Liver (tissue), 9 donors: ENCODE data around the gene CARS1. TPM values are rescaled to one million over a fixed set of nuclear protein-coding genes. Genes with fewer than 3 reads are reported as not detected.

Experiments
- DNase-seq: peaks from one replicate; pipeline ENCODE4 v3.0.0-alpha.2; 2017; ENCODE audit warnings: low spot score
- H3K27ac ChIP-seq, 2 donors: one replicate each; pipeline ENCODE4 v1.7.0; 2013; ENCODE audit warnings: inconsistent platforms in 2 of 2, low read length in 2 of 2, control low read depth in 1 of 2, low read depth in 1 of 2, mild to moderate bottlenecking in 1 of 2
- H3K27me3 ChIP-seq, 4 donors: one replicate each; pipeline versions ENCODE4 v1.6.1 to v1.7.0; 2013; ENCODE audit warnings: low read length in 3 of 4, inconsistent platforms in 1 of 4, mild to moderate bottlenecking in 1 of 4, moderate library complexity in 1 of 4; ENCODE audit not compliant: control insufficient read depth in 4 of 4, insufficient read depth in 4 of 4
- H3K36me3 ChIP-seq, 4 donors: one replicate each; pipeline versions ENCODE4 v1.6.1 to v1.7.0; 2013; ENCODE audit warnings: low read length in 3 of 4, mild to moderate bottlenecking in 3 of 4, low read depth in 1 of 4, moderate library complexity in 1 of 4; ENCODE audit not compliant: control insufficient read depth in 4 of 4, insufficient read depth in 3 of 4
- H3K4me1 ChIP-seq, 4 donors: one replicate each; pipeline versions ENCODE4 v1.6.1 to v1.7.0; 2013; ENCODE audit warnings: low read length in 3 of 4, mild to moderate bottlenecking in 3 of 4, moderate library complexity in 1 of 4; ENCODE audit not compliant: control insufficient read depth in 4 of 4, insufficient read depth in 4 of 4
- H3K4me3 ChIP-seq, 3 donors: one replicate each; pipeline versions ENCODE4 v1.6.1 to v1.7.0; 2013; ENCODE audit warnings: low read length in 3 of 3, control low read depth in 1 of 3, low read depth in 1 of 3, mild to moderate bottlenecking in 1 of 3
- H3K9ac ChIP-seq, 2 donors: one replicate each; pipeline ENCODE4 v1.7.0; 2013; ENCODE audit warnings: low read length in 2 of 2, mild to moderate bottlenecking in 2 of 2, moderate library complexity in 2 of 2, control low read depth in 1 of 2, low read depth in 1 of 2
- H3K9me3 ChIP-seq, 4 donors: one replicate each; pipeline versions ENCODE4 v1.6.1 to v1.7.0; 2013; ENCODE audit warnings: low read length in 3 of 4; ENCODE audit not compliant: control insufficient read depth in 4 of 4
- EGR1 ChIP-seq, 2 donors: IDR thresholded peaks; 2 replicates each; pipeline ENCODE4 v1.6.1; 2016 to 2018; ENCODE audit warnings: antibody characterized with exemption in 2 of 2, low read depth in 2 of 2
- FOXA1 ChIP-seq: IDR thresholded peaks from 2 replicates; pipeline ENCODE4 v1.6.1; 2016; ENCODE audit warnings: antibody characterized with exemption
- FOXA2 ChIP-seq: IDR thresholded peaks from 2 replicates; pipeline ENCODE4 v1.6.1; 2016; ENCODE audit warnings: antibody characterized with exemption
- HNF4A ChIP-seq, 2 donors: conservative IDR thresholded peaks; 2 replicates each; pipeline ENCODE4 v1.6.1; 2016; ENCODE audit warnings: antibody characterized with exemption in 2 of 2, mild to moderate bottlenecking in 2 of 2
- HNF4G ChIP-seq: IDR thresholded peaks from 2 replicates; pipeline ENCODE4 v1.6.1; 2016; ENCODE audit warnings: antibody characterized with exemption
- JUND ChIP-seq, 2 donors: IDR thresholded peaks; 2 replicates each; pipeline ENCODE4 v1.6.1; 2016; ENCODE audit warnings: antibody characterized with exemption in 2 of 2
- NR2F2 ChIP-seq: IDR thresholded peaks from 2 replicates; pipeline ENCODE4 v1.6.1; 2016; ENCODE audit warnings: antibody characterized with exemption
- RAD21 ChIP-seq, 2 donors: IDR thresholded peaks; 2 replicates each; pipeline ENCODE4 v1.6.1; 2016; ENCODE audit warnings: antibody characterized with exemption in 2 of 2, mild to moderate bottlenecking in 2 of 2
- RXRA ChIP-seq, 2 donors: IDR thresholded peaks; 2 replicates each; pipeline ENCODE4 v1.6.1; 2017 to 2018; ENCODE audit warnings: antibody characterized with exemption in 2 of 2, mild to moderate bottlenecking in 1 of 2
- SP1 ChIP-seq: IDR thresholded peaks from 2 replicates; pipeline ENCODE4 v1.6.1; 2018; ENCODE audit warnings: antibody characterized with exemption, mild to moderate bottlenecking
- TAF1 ChIP-seq: conservative IDR thresholded peaks from 2 replicates; pipeline ENCODE4 v1.6.1; 2016; ENCODE audit warnings: antibody characterized with exemption, mild to moderate bottlenecking
- YY1 ChIP-seq: IDR thresholded peaks from 2 replicates; pipeline ENCODE4 v1.6.1; 2016; ENCODE audit warnings: antibody characterized with exemption, mild to moderate bottlenecking
- WGBS: extraction: QIAGEN DNeasy Blood & Tissue Kit; methylation state at CpG from one replicate; pipeline ENCODE4 v1.1.7; 2013; 5-methylcytosine and 5-hydroxymethylcytosine counted together
- polyA plus RNA-seq, 2 donors: library from polyadenylated mRNA; stranded (reverse) in 1 of 2; unstranded in 1 of 2; fragments of 200-250 nt in 1 of 2; fragments of >200 nt in 1 of 2; fragmentation: Nextera tagmentation in 1 of 2; extraction: Ambion mirVana in 1 of 2; gene quantifications; one replicate each; pipeline versions ENCODE4 v1.2.1 to v1.2.3, GENCODE V29; 2013 to 2015
- total RNA-seq, 2 donors: library from RNA; depleted of rRNA; stranded (reverse); fragments of >200 nt; gene quantifications; one replicate each; pipeline ENCODE4 v1.2.3, GENCODE V29; 2014
- TF ChIP-seq, protein P1 (sequence below): IDR thresholded peaks from 2 replicates; pipeline ENCODE4 v1.6.1; 2016; ENCODE audit warnings: antibody characterized with exemption
- TF ChIP-seq, protein P2 (sequence below): fragments of 150-350 bp; IDR thresholded peaks from 2 replicates; pipeline ENCODE4 v1.5.1; 2017; ENCODE audit warnings: improper control_type of control experiment, low read depth, low read length; ENCODE audit not compliant: missing input control
- TF ChIP-seq, protein P3 (sequence below): IDR thresholded peaks from 2 replicates; pipeline ENCODE4 v1.6.1; 2016; ENCODE audit warnings: antibody characterized with exemption
- TF ChIP-seq, protein P4 (sequence below): IDR thresholded peaks from 2 replicates; pipeline ENCODE4 v1.6.1; 2016; ENCODE audit warnings: antibody characterized with exemption
- donor health status: healthy.
- donor health status: healthy.
- donor health status: healthy.
- donor health status: healthy.
- donor health status: healthy.

The CARS1 gene
- total and polyA plus RNA-seq, 4 donors, result 15.2 to 40.1 (median 22.1) TPM

DNA sequence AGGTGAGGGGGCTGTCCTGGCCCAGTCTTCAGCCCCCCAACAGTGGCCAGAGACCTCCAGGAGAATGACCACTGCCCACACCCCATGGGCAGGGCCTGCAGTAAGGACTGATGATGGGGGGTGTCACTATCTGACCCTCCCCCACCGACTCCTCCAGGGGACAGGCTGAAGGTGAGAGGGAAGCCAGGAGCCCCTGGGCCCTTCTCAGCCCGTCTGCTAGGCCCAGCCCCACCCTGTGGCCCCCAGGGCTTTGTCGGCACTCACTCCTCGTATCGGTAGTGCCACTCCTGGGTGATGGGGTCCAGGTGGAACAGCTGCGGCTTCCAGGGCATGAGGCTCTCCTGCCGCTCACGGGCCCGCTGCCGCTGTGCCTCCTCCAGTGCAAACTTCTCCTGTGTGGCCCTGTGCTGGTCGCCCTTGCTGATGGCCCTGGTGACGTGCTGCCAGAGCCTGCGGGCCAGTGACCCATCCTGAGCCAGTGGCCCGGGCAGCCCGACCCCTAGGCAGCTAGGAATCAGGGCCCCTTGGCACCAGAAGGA lies 35.4 kb upstream of the CARS1 start:
- Histone ChIP-seq H3K9me3 (no peaks in the 10 kb centered on the region), H3K27ac (no peak overlapping the region), H3K36me3 (no peaks in the 10 kb centered on the region), H3K9ac (no peak overlapping the region), H3K4me3 (no peak overlapping the region), H3K27me3 (no peaks in the 10 kb centered on the region), H3K4me1 (no peaks in the 10 kb centered on the region)
- no peak for TF ChIP-seq TAF1
- TF ChIP-seq EGR1 (IDR thresholded peaks at IDR 0.05; ENCODE audit: low read depth in 2 of 2), result no peak
- TF ChIP-seq FOXA2, result no peak
- no peak for TF ChIP-seq HNF4G
- TF ChIP-seq, protein P1, sequence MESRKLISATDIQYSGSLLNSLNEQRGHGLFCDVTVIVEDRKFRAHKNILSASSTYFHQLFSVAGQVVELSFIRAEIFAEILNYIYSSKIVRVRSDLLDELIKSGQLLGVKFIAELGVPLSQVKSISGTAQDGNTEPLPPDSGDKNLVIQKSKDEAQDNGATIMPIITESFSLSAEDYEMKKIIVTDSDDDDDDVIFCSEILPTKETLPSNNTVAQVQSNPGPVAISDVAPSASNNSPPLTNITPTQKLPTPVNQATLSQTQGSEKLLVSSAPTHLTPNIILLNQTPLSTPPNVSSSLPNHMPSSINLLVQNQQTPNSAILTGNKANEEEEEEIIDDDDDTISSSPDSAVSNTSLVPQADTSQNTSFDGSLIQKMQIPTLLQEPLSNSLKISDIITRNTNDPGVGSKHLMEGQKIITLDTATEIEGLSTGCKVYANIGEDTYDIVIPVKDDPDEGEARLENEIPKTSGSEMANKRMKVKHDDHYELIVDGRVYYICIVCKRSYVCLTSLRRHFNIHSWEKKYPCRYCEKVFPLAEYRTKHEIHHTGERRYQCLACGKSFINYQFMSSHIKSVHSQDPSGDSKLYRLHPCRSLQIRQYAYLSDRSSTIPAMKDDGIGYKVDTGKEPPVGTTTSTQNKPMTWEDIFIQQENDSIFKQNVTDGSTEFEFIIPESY, result no peak
- TF ChIP-seq, protein P2, sequence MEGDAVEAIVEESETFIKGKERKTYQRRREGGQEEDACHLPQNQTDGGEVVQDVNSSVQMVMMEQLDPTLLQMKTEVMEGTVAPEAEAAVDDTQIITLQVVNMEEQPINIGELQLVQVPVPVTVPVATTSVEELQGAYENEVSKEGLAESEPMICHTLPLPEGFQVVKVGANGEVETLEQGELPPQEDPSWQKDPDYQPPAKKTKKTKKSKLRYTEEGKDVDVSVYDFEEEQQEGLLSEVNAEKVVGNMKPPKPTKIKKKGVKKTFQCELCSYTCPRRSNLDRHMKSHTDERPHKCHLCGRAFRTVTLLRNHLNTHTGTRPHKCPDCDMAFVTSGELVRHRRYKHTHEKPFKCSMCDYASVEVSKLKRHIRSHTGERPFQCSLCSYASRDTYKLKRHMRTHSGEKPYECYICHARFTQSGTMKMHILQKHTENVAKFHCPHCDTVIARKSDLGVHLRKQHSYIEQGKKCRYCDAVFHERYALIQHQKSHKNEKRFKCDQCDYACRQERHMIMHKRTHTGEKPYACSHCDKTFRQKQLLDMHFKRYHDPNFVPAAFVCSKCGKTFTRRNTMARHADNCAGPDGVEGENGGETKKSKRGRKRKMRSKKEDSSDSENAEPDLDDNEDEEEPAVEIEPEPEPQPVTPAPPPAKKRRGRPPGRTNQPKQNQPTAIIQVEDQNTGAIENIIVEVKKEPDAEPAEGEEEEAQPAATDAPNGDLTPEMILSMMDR, result no peak
- TF ChIP-seq RAD21 (IDR thresholded peaks at IDR 0.05), result no peak
- no peak for TF ChIP-seq JUND (IDR thresholded peaks at IDR 0.05)
- TF ChIP-seq, protein P3, sequence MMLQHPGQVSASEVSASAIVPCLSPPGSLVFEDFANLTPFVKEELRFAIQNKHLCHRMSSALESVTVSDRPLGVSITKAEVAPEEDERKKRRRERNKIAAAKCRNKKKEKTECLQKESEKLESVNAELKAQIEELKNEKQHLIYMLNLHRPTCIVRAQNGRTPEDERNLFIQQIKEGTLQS, result no peak
- TF ChIP-seq RXRA (IDR thresholded peaks at IDR 0.05), result no peak
- TF ChIP-seq FOXA1, result no peak
- no peak for TF ChIP-seq NR2F2
- no peak for TF ChIP-seq HNF4A (conservative IDR thresholded peaks at IDR 0.05)
- no peak for TF ChIP-seq SP1
- TF ChIP-seq, protein P4, sequence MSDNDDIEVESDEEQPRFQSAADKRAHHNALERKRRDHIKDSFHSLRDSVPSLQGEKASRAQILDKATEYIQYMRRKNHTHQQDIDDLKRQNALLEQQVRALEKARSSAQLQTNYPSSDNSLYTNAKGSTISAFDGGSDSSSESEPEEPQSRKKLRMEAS, result no peak
- TF ChIP-seq YY1, result no peak
- WGBS, result 87% methylated on average over 15 of the region's 15 CpGs
- DNase-seq, result no peak

DNA sequence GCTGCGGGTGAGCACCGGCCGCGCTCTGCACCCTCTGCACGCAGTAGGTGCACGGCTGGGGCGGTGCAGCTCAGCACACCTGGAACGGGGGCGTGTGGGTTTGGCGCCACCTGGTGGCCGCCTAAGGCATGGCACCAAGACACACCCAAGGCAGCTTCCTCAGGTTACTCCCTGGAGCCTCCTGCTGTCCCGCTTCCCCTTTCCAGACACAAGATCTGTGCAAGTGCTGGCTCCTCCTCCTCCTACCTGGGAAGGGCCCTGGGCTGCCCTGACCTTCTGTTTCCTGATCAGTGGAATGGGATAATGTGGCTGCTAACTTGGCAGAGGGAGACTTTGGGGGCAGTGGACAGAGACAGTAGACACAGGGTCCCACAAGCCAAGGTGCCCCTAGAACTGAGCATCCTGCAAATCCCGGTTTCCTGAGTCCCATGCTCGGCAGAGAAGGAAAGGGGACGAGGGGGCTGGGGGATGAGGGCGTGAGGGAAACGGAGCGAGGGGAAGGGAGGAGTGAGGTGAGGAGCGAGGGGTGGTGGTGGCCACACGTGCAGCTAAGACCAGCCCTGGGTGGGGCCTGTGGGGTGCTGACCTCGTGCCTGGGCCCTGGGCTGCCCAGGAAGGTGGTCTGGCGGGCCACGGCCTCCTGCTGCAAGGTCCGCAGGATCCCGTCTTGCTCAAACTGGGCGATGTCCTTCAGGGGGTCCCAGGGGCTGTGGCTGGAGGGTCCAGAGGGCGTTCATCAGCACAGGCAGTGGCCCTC lies 34.8 kb upstream of the CARS1 start:
- TF ChIP-seq, protein P2, result peak; percentile 97
- TF ChIP-seq HNF4A (conservative IDR thresholded peaks at IDR 0.05), result no peak
- TF ChIP-seq YY1, result no peak
- TF ChIP-seq RAD21 (IDR thresholded peaks at IDR 0.05), result peak; percentile 93 to 99
- Histone ChIP-seq H3K27ac (no peak overlapping the region), H3K9me3 (no peaks in the 10 kb centered on the region), H3K4me3 (no peak overlapping the region), H3K36me3 (peaks cover 0 to 2% (median 0%) of the 10 kb centered on the region in 4 donors), H3K4me1 (no peaks in the 10 kb centered on the region), H3K27me3 (no peaks in the 10 kb centered on the region), H3K9ac (no peak overlapping the region)
- WGBS, result 42% methylated on average over 27 of the region's 27 CpGs
- DNase-seq, result peak; percentile 81
